ENCODE data around the gene C2orf74.

DNA sequence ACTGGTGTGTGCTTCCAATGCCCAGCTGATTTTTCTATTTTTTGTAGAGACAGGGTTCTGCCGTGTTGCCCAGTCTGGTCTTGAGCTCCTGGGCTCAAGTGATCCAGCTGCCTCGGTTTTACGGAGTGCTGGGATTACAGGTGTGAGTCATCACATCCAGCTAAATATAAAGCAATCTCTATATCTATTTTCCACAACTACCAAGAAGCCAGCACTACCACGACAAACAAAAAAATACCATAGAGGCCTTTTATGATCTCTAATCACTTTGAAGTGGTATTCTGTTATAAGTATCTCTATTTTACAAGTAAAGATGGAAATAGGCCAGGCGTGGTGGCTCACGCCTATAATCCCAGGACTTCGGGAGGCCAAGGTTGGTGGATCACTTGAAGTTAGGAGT, 34.7 kb downstream of the C2orf74 start:
- TF ChIP-seq, protein P1, sequence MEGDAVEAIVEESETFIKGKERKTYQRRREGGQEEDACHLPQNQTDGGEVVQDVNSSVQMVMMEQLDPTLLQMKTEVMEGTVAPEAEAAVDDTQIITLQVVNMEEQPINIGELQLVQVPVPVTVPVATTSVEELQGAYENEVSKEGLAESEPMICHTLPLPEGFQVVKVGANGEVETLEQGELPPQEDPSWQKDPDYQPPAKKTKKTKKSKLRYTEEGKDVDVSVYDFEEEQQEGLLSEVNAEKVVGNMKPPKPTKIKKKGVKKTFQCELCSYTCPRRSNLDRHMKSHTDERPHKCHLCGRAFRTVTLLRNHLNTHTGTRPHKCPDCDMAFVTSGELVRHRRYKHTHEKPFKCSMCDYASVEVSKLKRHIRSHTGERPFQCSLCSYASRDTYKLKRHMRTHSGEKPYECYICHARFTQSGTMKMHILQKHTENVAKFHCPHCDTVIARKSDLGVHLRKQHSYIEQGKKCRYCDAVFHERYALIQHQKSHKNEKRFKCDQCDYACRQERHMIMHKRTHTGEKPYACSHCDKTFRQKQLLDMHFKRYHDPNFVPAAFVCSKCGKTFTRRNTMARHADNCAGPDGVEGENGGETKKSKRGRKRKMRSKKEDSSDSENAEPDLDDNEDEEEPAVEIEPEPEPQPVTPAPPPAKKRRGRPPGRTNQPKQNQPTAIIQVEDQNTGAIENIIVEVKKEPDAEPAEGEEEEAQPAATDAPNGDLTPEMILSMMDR (IDR thresholded peaks at IDR 0.05): no peak
- no peak for TF ChIP-seq POLR2A (IDR thresholded peaks at IDR 0.05)
